DOHH2 (cell line): ENCODE results near the gene COL23A1.

Experiments
- H3F3A ChIP-seq: fragments of 200-600 bp; sonication (generic), shearing (Covaris generic); 2 replicates; pipeline ENCODE4 v1.6.0; 2016; ENCODE audit warnings: antibody characterized with exemption, mild to moderate bottlenecking; ENCODE audit not compliant: control insufficient read depth, insufficient read depth
- H3K27ac ChIP-seq: fragments of 200-600 bp; sonication (generic); 2 replicates; pipeline ENCODE4 v1.5.1; 2014; ENCODE audit warnings: low read depth, mild to moderate bottlenecking, low read length, moderate library complexity
- H3K27me3 ChIP-seq: fragments of 200-600 bp; sonication (generic); 2 replicates; pipeline ENCODE4 v1.6.1; 2014; ENCODE audit warnings: mild to moderate bottlenecking, low read length, mixed read lengths; ENCODE audit not compliant: control insufficient read depth
- H3K36me3 ChIP-seq: fragments of 200-600 bp; sonication (generic); 2 replicates; pipeline ENCODE4 v1.6.1; 2014; ENCODE audit warnings: mild to moderate bottlenecking, low read length, moderate library complexity, mixed read lengths; ENCODE audit not compliant: control insufficient read depth
- H3K4me1 ChIP-seq: fragments of 200-600 bp; sonication (generic); 2 replicates; pipeline ENCODE4 v1.6.1; 2014; ENCODE audit warnings: mild to moderate bottlenecking, low read length, mixed read lengths; ENCODE audit not compliant: control insufficient read depth
- H3K4me2 ChIP-seq: fragments of 200-600 bp; sonication (generic); 2 replicates; pipeline ENCODE4 v1.6.0; 2014; ENCODE audit warnings: mild to moderate bottlenecking, low read length, moderate library complexity
- H3K4me3 ChIP-seq: fragments of 200-600 bp; sonication (generic); 2 replicates; pipeline ENCODE4 v1.5.1; 2014; ENCODE audit warnings: mild to moderate bottlenecking, low read length, mixed read lengths
- H3K79me2 ChIP-seq: fragments of 200-600 bp; sonication (generic); 2 replicates; pipeline ENCODE4 v1.6.1; 2014; ENCODE audit warnings: mild to moderate bottlenecking, low read length, mixed read lengths; ENCODE audit not compliant: control insufficient read depth
- H3K9me2 ChIP-seq: fragments of 200-600 bp; sonication (generic); replicated peaks from 2 replicates; pipeline ENCODE4 v1.6.1; 2014; ENCODE audit warnings: mild to moderate bottlenecking, low read length, mixed read lengths; ENCODE audit not compliant: control insufficient read depth
- H3K9me3 ChIP-seq: fragments of 200-600 bp; sonication (generic); 2 replicates; pipeline ENCODE4 v1.6.1; 2014; ENCODE audit warnings: antibody characterized with exemption, low read length, mixed read lengths; ENCODE audit not compliant: control insufficient read depth, insufficient read depth
- H4K20me1 ChIP-seq: fragments of 200-600 bp; sonication (generic); 2 replicates; pipeline ENCODE4 v1.6.0; 2014; ENCODE audit warnings: low read depth, mild to moderate bottlenecking, antibody characterized with exemption, low read length, moderate library complexity; ENCODE audit not compliant: control insufficient read depth, insufficient read depth
- EZH2phosphoT487 ChIP-seq: fragments of 200-600 bp; sonication (generic); IDR thresholded peaks from 2 replicates; pipeline ENCODE4 v1.6.1; 2017; ENCODE audit warnings: borderline replicate concordance, mild to moderate bottlenecking, antibody characterized with exemption, low read length, moderate library complexity, mixed read lengths
- TF ChIP-seq, protein P1 (sequence below): fragments of 200-600 bp; sonication (generic); IDR thresholded peaks from one replicate; pipeline ENCODE4 v1.5.1; 2014; ENCODE audit warnings: antibody characterized with exemption, mild to moderate bottlenecking, low read depth, low read length; ENCODE audit not compliant: poor library complexity, severe bottlenecking

COL23A1 gene

DNA sequence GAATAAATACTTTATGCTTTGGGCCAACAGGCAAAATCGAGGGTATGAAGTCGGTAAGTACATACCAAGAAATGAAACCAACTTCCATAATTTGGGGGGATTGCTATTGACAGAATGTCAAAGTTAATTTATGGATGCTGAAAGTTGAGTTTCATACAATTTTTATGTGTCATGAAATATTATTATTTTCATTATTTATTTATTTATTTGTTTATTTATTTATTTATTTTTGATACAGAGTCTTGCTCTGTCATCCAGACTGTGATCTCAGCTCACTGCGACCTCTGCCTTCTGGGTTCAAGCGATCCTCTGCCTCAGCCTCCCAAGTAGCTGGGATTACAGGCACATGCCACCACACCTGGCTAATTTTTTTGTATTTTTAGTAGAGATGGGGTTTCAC lies 398.5 kb downstream of the COL23A1 start:
- TF ChIP-seq EZH2phosphoT487 = no peak
- TF ChIP-seq, protein P1, sequence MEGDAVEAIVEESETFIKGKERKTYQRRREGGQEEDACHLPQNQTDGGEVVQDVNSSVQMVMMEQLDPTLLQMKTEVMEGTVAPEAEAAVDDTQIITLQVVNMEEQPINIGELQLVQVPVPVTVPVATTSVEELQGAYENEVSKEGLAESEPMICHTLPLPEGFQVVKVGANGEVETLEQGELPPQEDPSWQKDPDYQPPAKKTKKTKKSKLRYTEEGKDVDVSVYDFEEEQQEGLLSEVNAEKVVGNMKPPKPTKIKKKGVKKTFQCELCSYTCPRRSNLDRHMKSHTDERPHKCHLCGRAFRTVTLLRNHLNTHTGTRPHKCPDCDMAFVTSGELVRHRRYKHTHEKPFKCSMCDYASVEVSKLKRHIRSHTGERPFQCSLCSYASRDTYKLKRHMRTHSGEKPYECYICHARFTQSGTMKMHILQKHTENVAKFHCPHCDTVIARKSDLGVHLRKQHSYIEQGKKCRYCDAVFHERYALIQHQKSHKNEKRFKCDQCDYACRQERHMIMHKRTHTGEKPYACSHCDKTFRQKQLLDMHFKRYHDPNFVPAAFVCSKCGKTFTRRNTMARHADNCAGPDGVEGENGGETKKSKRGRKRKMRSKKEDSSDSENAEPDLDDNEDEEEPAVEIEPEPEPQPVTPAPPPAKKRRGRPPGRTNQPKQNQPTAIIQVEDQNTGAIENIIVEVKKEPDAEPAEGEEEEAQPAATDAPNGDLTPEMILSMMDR = no peak

DNA sequence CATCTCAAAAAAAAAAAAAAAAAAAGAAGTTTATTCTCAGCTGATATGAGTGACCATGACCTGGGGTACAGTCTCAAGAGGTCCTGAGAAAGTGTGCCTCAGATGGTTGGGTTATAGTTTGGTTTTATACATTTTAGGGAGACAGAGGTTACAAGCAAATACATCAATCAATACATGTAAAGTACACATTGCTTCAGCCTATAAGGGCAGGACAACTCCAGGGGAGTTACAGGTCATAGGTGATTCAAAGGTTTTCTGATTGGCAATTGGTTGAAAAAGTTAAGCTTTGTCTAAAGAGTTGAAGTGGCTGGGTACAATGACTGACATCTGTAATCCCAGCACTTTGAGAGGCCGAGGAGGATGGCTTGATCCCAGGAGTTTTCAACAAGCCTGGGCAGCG lies 400.8 kb downstream of the COL23A1 start:
- Histone ChIP-seq H3K4me2 (no peak overlapping the region), H3K79me2 (no peaks in the 10 kb centered on the region), H3K4me1 (peaks cover 4% of the 10 kb centered on the region; the same call in 1 of the 2 replicates), H3K9me2 (no peaks in the 10 kb centered on the region), H3F3A (0 out of 2 replicates have a peak, but pooled peaks cover 2% of the 10 kb centered on the region), H4K20me1 (no peaks in the 10 kb centered on the region), H3K4me3 (no peak overlapping the region), H3K9me3 (no peaks in the 10 kb centered on the region), H3K27me3 (peaks cover 20% of the 10 kb centered on the region), H3K27ac (no peak overlapping the region), H3K36me3 (no peaks in the 10 kb centered on the region)
- TF ChIP-seq EZH2phosphoT487 = no peak
- TF ChIP-seq, protein P1 = no peak

More for the DNA sequence above, 398.5 kb downstream of the COL23A1 start:
- no peak overlapping the region for H3K4me3 ChIP-seq
- H3K9me2 ChIP-seq = no peaks in the 10 kb centered on the region
- no peak overlapping the region for H3K27ac ChIP-seq
- H3K27me3 ChIP-seq = peaks cover 31% of the 10 kb centered on the region
- no peaks in the 10 kb centered on the region for H3K36me3 ChIP-seq
- H3K4me1 ChIP-seq = peaks cover 4% of the 10 kb centered on the region; the same call in 1 of the 2 replicates
- no peaks in the 10 kb centered on the region for H3K9me3 ChIP-seq
- no peaks in the 10 kb centered on the region for H3K79me2 ChIP-seq
- H3K4me2 ChIP-seq = no peak overlapping the region
- H3F3A ChIP-seq = no peaks in the 10 kb centered on the region
- no peaks in the 10 kb centered on the region for H4K20me1 ChIP-seq
